Ascending aorta (tissue), 2 donors: ENCODE results near the gene RIN1. TPM values are rescaled to one million over a fixed set of nuclear protein-coding genes. Genes with fewer than 3 reads are reported as not detected.
A peak's percentile ranks its signal among the peaks of the same experiment; 100 is the strongest.

ENCODE experiments used
- DNase-seq, 2 donors: peaks; one replicate each; pipeline ENCODE4 v3.0.0-alpha.2; 2019; ENCODE audit warnings: low spot score in 2 of 2
- H3K27ac ChIP-seq, 2 donors: fragments of 200-600 bp; sonication (generic); one replicate each; pipeline ENCODE4 v1.5.1; 2016 to 2017; ENCODE audit warnings: mild to moderate bottlenecking in 1 of 2
- H3K27me3 ChIP-seq: fragments of 200-600 bp; sonication (generic); one replicate; pipeline ENCODE4 v1.5.1; 2017
- H3K36me3 ChIP-seq, 2 donors: fragments of 200-600 bp; sonication (generic); one replicate each; pipeline ENCODE4 v1.5.1; 2016
- H3K4me1 ChIP-seq, 2 donors: fragments of 200-600 bp; sonication (generic); one replicate each; pipeline ENCODE4 v1.5.1; 2016 to 2017; ENCODE audit warnings: mild to moderate bottlenecking in 1 of 2
- H3K4me3 ChIP-seq, 2 donors: fragments of 200-600 bp; sonication (generic); one replicate each; pipeline ENCODE4 v1.5.1; 2016 to 2017; ENCODE audit warnings: mild to moderate bottlenecking in 1 of 2
- H3K9me3 ChIP-seq, 2 donors: fragments of 200-600 bp; sonication (generic); one replicate each; pipeline ENCODE4 v1.5.1; 2016
- CTCF ChIP-seq, 3 experiments: fragments of 200-600 bp in 2 of 3; fragments of 450-650 bp in 1 of 3; sonication (generic) in 2 of 3; IDR thresholded peaks; one replicate each; pipeline ENCODE4 v1.5.1; 2016 to 2019; ENCODE audit warnings: antibody characterized with exemption in 3 of 3, mild to moderate bottlenecking in 1 of 3, moderate library complexity in 1 of 3
- intact Hi-C: fragments of 100-400 bp; cut with DNase I; formaldehyde crosslinking; loops from one replicate; pipeline ENCODE4 v1.15.1; 2023
- total RNA-seq: library from RNA; depleted of rRNA; stranded (reverse); fragments of >200 nt; gene quantifications from one replicate; pipeline ENCODE4 v1.1.0, GENCODE V29; 2016

Gene RIN1
- total RNA-seq, 1 donor from 2014 or later = 28.5 TPM

GRCh38 chr11:66287211-66287888 lies 48.9 kb downstream of the RIN1 start:
- intact Hi-C loops = no loop called here
- Histone ChIP-seq H3K27ac (no peak overlapping the region), H3K9me3 (no peaks in the 10 kb centered on the region), H3K27me3 (peaks cover 5% of the 10 kb centered on the region), H3K4me3 (peak overlapping the region in 1 of 2 donors; percentile 74), H3K36me3 (peaks cover 0 to 17% of the 10 kb centered on the region in 2 donors), H3K4me1 (peaks cover 8 to 29% of the 10 kb centered on the region in 2 donors)
- DNase-seq = no peak
- no peak for TF ChIP-seq CTCF (IDR thresholded peaks at IDR 0.05)

GRCh38 chr11:66286699-66287098 lies 49.5 kb downstream of the RIN1 start:
- no peak for TF ChIP-seq CTCF (IDR thresholded peaks at IDR 0.05)
- no peak overlapping the region for H3K27ac ChIP-seq
- H3K36me3 ChIP-seq = peaks cover 0 to 17% of the 10 kb centered on the region in 2 donors
- no peak for DNase-seq
- intact Hi-C loops = no loop called here
- H3K9me3 ChIP-seq = no peaks in the 10 kb centered on the region
- no peak overlapping the region for H3K4me3 ChIP-seq
- H3K4me1 ChIP-seq = peaks cover 5 to 29% of the 10 kb centered on the region in 2 donors
- no peaks in the 10 kb centered on the region for H3K27me3 ChIP-seq

GRCh38 chr11:66285250-66285947 lies 50.8 kb downstream of the RIN1 start:
- DNase-seq = peak in 1 of 2 donors; percentile 62
- Histone ChIP-seq H3K27ac (no peak overlapping the region), H3K4me1 (peaks cover 5 to 29% of the 10 kb centered on the region in 2 donors), H3K4me3 (no peak overlapping the region), H3K27me3 (no peaks in the 10 kb centered on the region), H3K9me3 (no peaks in the 10 kb centered on the region), H3K36me3 (peaks cover 0 to 17% of the 10 kb centered on the region in 2 donors)
- intact Hi-C loops = no loop called here
- no peak for TF ChIP-seq CTCF (IDR thresholded peaks at IDR 0.05)

- DNase-seq = no peak
- no peaks in the 10 kb centered on the region for H3K9me3 ChIP-seq
- H3K27me3 ChIP-seq = no peaks in the 10 kb centered on the region
- H3K27ac ChIP-seq = no peak overlapping the region
- peaks cover 0 to 17% of the 10 kb centered on the region in 2 donors for H3K36me3 ChIP-seq
- H3K4me3 ChIP-seq = no peak overlapping the region
- H3K4me1 ChIP-seq = peaks cover 5 to 25% of the 10 kb centered on the region in 2 donors
- TF ChIP-seq CTCF (IDR thresholded peaks at IDR 0.05) = no peak
- intact Hi-C loops = no loop called here
Measured at GRCh38 chr11:66284526-66285078, 51.6 kb downstream of the RIN1 start.

- no peak overlapping the region for H3K27ac ChIP-seq
- H3K27me3 ChIP-seq = no peaks in the 10 kb centered on the region
- peaks cover 5 to 25% of the 10 kb centered on the region in 2 donors for H3K4me1 ChIP-seq
- intact Hi-C loops = no loop called here
- H3K4me3 ChIP-seq = no peak overlapping the region
- no peak for TF ChIP-seq CTCF (IDR thresholded peaks at IDR 0.05)
- no peaks in the 10 kb centered on the region for H3K9me3 ChIP-seq
- no peak for DNase-seq
- H3K36me3 ChIP-seq = peaks cover 0 to 17% of the 10 kb centered on the region in 2 donors
Measured at GRCh38 chr11:66283461-66284105, 52.7 kb downstream of the RIN1 start.
